H9 (cell line): Measurements from ENCODE around the gene LAMA3. TPM values are rescaled to one million over a fixed set of nuclear protein-coding genes. Genes with fewer than 3 reads are reported as not detected.

Source experiments
- DNase-seq: peaks from one replicate; pipeline ENCODE4 v3.0.0-alpha.2; 2017
- H2AFZ ChIP-seq: one replicate; pipeline ENCODE4 v1.6.1; 2013; ENCODE audit warnings: mild to moderate bottlenecking, low read length, control low read depth, moderate library complexity
- H2AK5ac ChIP-seq: 2 replicates; pipeline ENCODE4 v1.6.1; 2013; ENCODE audit warnings: low read length, control low read depth, mixed read lengths; ENCODE audit not compliant: insufficient read length
- H2BK120ac ChIP-seq: one replicate; pipeline ENCODE4 v1.6.1; 2013; ENCODE audit warnings: low read depth, mild to moderate bottlenecking, low read length, control low read depth, inconsistent platforms; ENCODE audit not compliant: poor library complexity, severe bottlenecking
- H2BK12ac ChIP-seq: 2 replicates; pipeline ENCODE4 v1.6.1; 2013; ENCODE audit warnings: low read length, control low read depth, mixed read lengths, low read depth; ENCODE audit not compliant: insufficient read length
- H2BK15ac ChIP-seq: 2 replicates; pipeline ENCODE4 v1.6.1; 2013; ENCODE audit warnings: low read depth, low read length, control low read depth
- H2BK20ac ChIP-seq: one replicate; pipeline ENCODE4 v1.6.1; 2013; ENCODE audit warnings: low read depth, mild to moderate bottlenecking, low read length, control low read depth, inconsistent platforms; ENCODE audit not compliant: poor library complexity, severe bottlenecking
- H2BK5ac ChIP-seq: 2 replicates; pipeline ENCODE4 v1.6.1; 2013; ENCODE audit warnings: low read length, control low read depth, mixed read lengths; ENCODE audit not compliant: insufficient read length
- H3K14ac ChIP-seq: 2 replicates; pipeline ENCODE4 v1.6.1; 2013; ENCODE audit warnings: low read length, control low read depth; ENCODE audit not compliant: insufficient read depth
- H3K18ac ChIP-seq: 2 replicates; pipeline ENCODE4 v1.6.1; 2013; ENCODE audit warnings: low read depth, mild to moderate bottlenecking, mixed read lengths, low read length, control low read depth; ENCODE audit not compliant: insufficient read length
- H3K23ac ChIP-seq: 2 replicates; pipeline ENCODE4 v1.6.1; 2013; ENCODE audit warnings: low read length, control low read depth, mixed read lengths, low read depth; ENCODE audit not compliant: insufficient read length
- H3K23me2 ChIP-seq: 2 replicates; pipeline ENCODE4 v1.6.1; 2013; ENCODE audit warnings: low read depth, mild to moderate bottlenecking, mixed read lengths, low read length, control low read depth; ENCODE audit not compliant: insufficient read length, poor library complexity, severe bottlenecking
- H3K27ac ChIP-seq: 2 replicates; pipeline ENCODE4 v1.5.1; 2013; ENCODE audit warnings: low read length, control low read depth, mixed read lengths, low read depth; ENCODE audit not compliant: insufficient read length
- H3K27me3 ChIP-seq: 2 replicates; pipeline ENCODE4 v1.6.1; 2013; ENCODE audit warnings: low read length, control low read depth, inconsistent platforms; ENCODE audit not compliant: insufficient read depth
- H3K4ac ChIP-seq: 2 replicates; pipeline ENCODE4 v1.6.1; 2013; ENCODE audit warnings: low read depth, mild to moderate bottlenecking, control low read depth, inconsistent platforms, low read length, moderate library complexity
- H3K4me1 ChIP-seq: 2 replicates; pipeline ENCODE4 v1.6.1; 2013; ENCODE audit warnings: low read length, control low read depth, inconsistent platforms; ENCODE audit not compliant: insufficient read depth
- H3K4me2 ChIP-seq: 2 replicates; pipeline ENCODE4 v1.6.1; 2013; ENCODE audit warnings: low read length, control low read depth, mixed read lengths; ENCODE audit not compliant: insufficient read length, insufficient read depth
- H3K56ac ChIP-seq: 2 replicates; pipeline ENCODE4 v1.6.1; 2013; ENCODE audit warnings: low read depth, mild to moderate bottlenecking, mixed read lengths, low read length, control low read depth; ENCODE audit not compliant: insufficient read length
- H3K79me1 ChIP-seq: 2 replicates; pipeline ENCODE4 v1.6.1; 2013; ENCODE audit warnings: low read depth, mild to moderate bottlenecking, moderate library complexity, low read length, control low read depth, inconsistent platforms; ENCODE audit not compliant: insufficient read depth, poor library complexity, severe bottlenecking
- H3K79me2 ChIP-seq: 2 replicates; pipeline ENCODE4 v1.6.1; 2013; ENCODE audit warnings: low read length, control low read depth, inconsistent platforms; ENCODE audit not compliant: insufficient read depth
- H3K9ac ChIP-seq: 2 replicates; pipeline ENCODE4 v1.6.1; 2013; ENCODE audit warnings: low read length, control low read depth, mixed read lengths; ENCODE audit not compliant: insufficient read length; ENCODE audit errors: extremely low read depth
- H3K9me3 ChIP-seq: one replicate; pipeline ENCODE4 v1.6.1; 2013; ENCODE audit warnings: low read depth, low read length, inconsistent platforms; ENCODE audit not compliant: control insufficient read depth
- H3T11ph ChIP-seq: one replicate; pipeline ENCODE4 v1.6.1; 2013; ENCODE audit warnings: mild to moderate bottlenecking, low read length, control low read depth, inconsistent platforms
- H4K20me1 ChIP-seq: one replicate; pipeline ENCODE4 v1.6.1; 2013; ENCODE audit not compliant: control insufficient read depth, insufficient read length, insufficient read depth
- H4K5ac ChIP-seq: 2 replicates; pipeline ENCODE4 v1.6.1; 2013; ENCODE audit warnings: low read depth, mild to moderate bottlenecking, mixed read lengths, low read length, control low read depth; ENCODE audit not compliant: insufficient read length
- H4K8ac ChIP-seq: replicated peaks from 2 replicates; pipeline ENCODE4 v1.6.1; 2013; ENCODE audit warnings: low read length, control low read depth, mixed read lengths, low read depth; ENCODE audit not compliant: insufficient read length
- H4K91ac ChIP-seq: 2 replicates; pipeline ENCODE4 v1.6.1; 2013; ENCODE audit warnings: low read depth, mild to moderate bottlenecking, moderate library complexity, mixed read lengths, low read length, control low read depth; ENCODE audit not compliant: insufficient read length
- H3K27ac Mint-ChIP-seq, 3 experiments: 2 replicates in 2 of 3; 3 replicates in 1 of 3; pipeline ENCODE4 v1.8.0; 2020 to 2021; ENCODE audit warnings: mixed read lengths in 3 of 3, mild to moderate bottlenecking in 1 of 3, moderate library complexity in 1 of 3
- H3K27me3 Mint-ChIP-seq: 2 replicates; pipeline ENCODE4 v1.8.0; 2021; ENCODE audit warnings: low read depth, mild to moderate bottlenecking, moderate library complexity, mixed read lengths
- H3K36me3 Mint-ChIP-seq, 3 experiments: 2 replicates in 2 of 3; 3 replicates in 1 of 3; pipeline ENCODE4 v1.8.0; 2020 to 2021; ENCODE audit warnings: low read depth in 3 of 3, mixed read lengths in 3 of 3; ENCODE audit not compliant: insufficient read depth in 1 of 3
- H3K4me1 Mint-ChIP-seq, 2 experiments: 2 replicates each; pipeline ENCODE4 v1.8.0; 2020; ENCODE audit warnings: mixed read lengths in 2 of 2
- H3K4me3 Mint-ChIP-seq, 2 experiments: 2 replicates in 1 of 2; 3 replicates in 1 of 2; pipeline ENCODE4 v1.8.0; 2020 to 2021; ENCODE audit warnings: mild to moderate bottlenecking in 2 of 2, mixed read lengths in 2 of 2, moderate library complexity in 1 of 2
- H3K9me3 Mint-ChIP-seq, 2 experiments: 2 replicates in 1 of 2; 3 replicates in 1 of 2; pipeline ENCODE4 v1.8.0; 2020; ENCODE audit warnings: mild to moderate bottlenecking in 2 of 2, mixed read lengths in 2 of 2, moderate library complexity in 1 of 2
- CTCF ChIP-seq: fragments of 200-600 bp; sonication (generic); conservative IDR thresholded peaks from 3 replicates; pipeline ENCODE4 v1.8.0; 2021; ENCODE audit warnings: antibody characterized with exemption, mild to moderate bottlenecking
- WGBS: extraction: QIAGEN DNeasy Blood & Tissue Kit; methylation state at CpG from one replicate; pipeline ENCODE4 v1.1.7; 2013; ENCODE audit warnings: missing lambda C conversion rate, low lambda C conversion rate, mixed read lengths; ENCODE audit not compliant: insufficient read length; ENCODE audit errors: extremely low coverage; 5-methylcytosine and 5-hydroxymethylcytosine counted together
- total RNA-seq: library from RNA; stranded (reverse); gene quantifications from 2 replicates; pipeline ENCODE4 v1.2.1, GENCODE V29; 2021

Gene LAMA3
- total RNA-seq, 1 experiment from 2014 or later = 0.33 TPM

GRCh38 chr18:23662309-23663263, 26.7 kb upstream of the LAMA3 start, which contains the start of gene ANKRD29:
Gene ANKRD29, minus strand, starts transcription at chr18:23662911. Its CDS starts 181 bp downstream, at chr18:23662730.
- Histone ChIP-seq H3K79me1 (no peaks in the 10 kb centered on the region), H2BK5ac (no peak within 1 kb of the TSS), H3T11ph (no peak within 1 kb of the TSS), H2BK15ac (no peak within 1 kb of the TSS), H2BK120ac (no peak within 1 kb of the TSS), H2BK20ac (no peak within 1 kb of the TSS), H2BK12ac (no peak within 1 kb of the TSS), H4K5ac (peak within 1 kb of the TSS; percentile 63), H3K9ac (peak within 1 kb of the TSS; percentile 68), H4K8ac (no peak within 1 kb of the TSS), H3K23me2 (peaks cover 11% of the 10 kb centered on the region), H4K91ac (no peak within 1 kb of the TSS), H3K27me3 (no peaks in the 10 kb centered on the region; the same call in 1 of the 2 replicates), H3K79me2 (no peaks in the 10 kb centered on the region), H2AK5ac (no peak within 1 kb of the TSS), H3K9me3 (no peaks in the 10 kb centered on the region), H3K23ac (peak within 1 kb of the TSS; percentile 31), H3K56ac (no peak within 1 kb of the TSS), H2AFZ (no peak within 1 kb of the TSS), H3K14ac (peak within 1 kb of the TSS; percentile 75), H3K4me1 (peaks cover 7% of the 10 kb centered on the region; the same call in 1 of the 2 replicates), H3K18ac (peak within 1 kb of the TSS; percentile 58), H3K4ac (no peak within 1 kb of the TSS), H3K27ac (no peak within 1 kb of the TSS), H3K4me2 (peak within 1 kb of the TSS; percentile 94), H4K20me1 (no peaks in the 10 kb centered on the region)
- no CpG with 5 or more reads among the region's 86 CpGs for WGBS
- H3K9me3 Mint-ChIP-seq = no peaks in the 10 kb centered on the region
- H3K27ac Mint-ChIP-seq = peak within 1 kb of the TSS in 1 of 3 experiments; percentile 13; a peak in 1 of 7 replicates
- peaks cover 26% of the 10 kb centered on the region for H3K27me3 Mint-ChIP-seq
- DNase-seq = peak; percentile 46
- peaks cover 24 to 30% of the 10 kb centered on the region in 2 experiments for H3K4me1 Mint-ChIP-seq
- peak within 1 kb of the TSS; percentile 64 to 81 for H3K4me3 Mint-ChIP-seq
- TF ChIP-seq CTCF = no peak
- no peaks in the 10 kb centered on the region for H3K36me3 Mint-ChIP-seq
